Small intestine (tissue), 7 donors: ENCODE data around the gene SIMC1. TPM values are rescaled to one million over a fixed set of nuclear protein-coding genes. Genes with fewer than 3 reads are reported as not detected.

ENCODE experiments used
- DNase-seq, 2 donors: peaks; one replicate each; pipeline versions ENCODE4 v3.0.0 to v3.0.0-alpha.2; 2013
- FAIRE-seq: peaks from 2 replicates; lab custom pipeline; 2012; peaks lifted over from hg19 to GRCh38; lab: Jason Lieb, UNC
- H3K27ac ChIP-seq, 3 donors: one replicate each; pipeline ENCODE4 v1.5.1; 2013; ENCODE audit warnings: low read length in 2 of 3, mild to moderate bottlenecking in 2 of 3, control low read depth in 1 of 3, inconsistent platforms in 1 of 3, low read depth in 1 of 3, moderate library complexity in 1 of 3
- H3K27me3 ChIP-seq, 3 donors: one replicate each; pipeline ENCODE4 v1.6.1; 2013; ENCODE audit warnings: low read length in 3 of 3, inconsistent platforms in 1 of 3; ENCODE audit not compliant: control insufficient read depth in 3 of 3, insufficient read depth in 3 of 3
- H3K36me3 ChIP-seq, 3 donors: one replicate each; pipeline ENCODE4 v1.6.1; 2013; ENCODE audit warnings: low read length in 3 of 3, inconsistent platforms in 1 of 3, low read depth in 1 of 3, mild to moderate bottlenecking in 1 of 3, moderate library complexity in 1 of 3; ENCODE audit not compliant: control insufficient read depth in 3 of 3, insufficient read depth in 2 of 3
- H3K4me1 ChIP-seq, 3 donors: one replicate each; pipeline ENCODE4 v1.6.1; 2013; ENCODE audit warnings: low read length in 2 of 3, inconsistent platforms in 1 of 3, low read depth in 1 of 3, mild to moderate bottlenecking in 1 of 3, moderate library complexity in 1 of 3; ENCODE audit not compliant: control insufficient read depth in 3 of 3, insufficient read depth in 2 of 3
- H3K4me3 ChIP-seq, 3 donors: one replicate each; pipeline ENCODE4 v1.5.1; 2013; ENCODE audit warnings: low read length in 3 of 3, control low read depth in 1 of 3, inconsistent platforms in 1 of 3, low read depth in 1 of 3, mild to moderate bottlenecking in 1 of 3, moderate library complexity in 1 of 3
- H3K9me3 ChIP-seq, 2 donors: one replicate each; pipeline ENCODE4 v1.6.1; 2013; ENCODE audit warnings: low read depth in 1 of 2, low read length in 1 of 2; ENCODE audit not compliant: control insufficient read depth in 2 of 2, insufficient read depth in 1 of 2
- WGBS, 3 donors: extraction: QIAGEN DNeasy Blood & Tissue Kit; methylation state at CpG; one replicate each; pipeline ENCODE4 v1.1.7; 2013; 5-methylcytosine and 5-hydroxymethylcytosine counted together
- polyA plus RNA-seq, 4 donors: library from polyadenylated mRNA; stranded (reverse) in 3 of 4; unstranded in 1 of 4; fragments of 200-250 nt in 3 of 4; fragments of 120-200 nt in 1 of 4; gene quantifications; one replicate each; pipeline versions ENCODE4 v1.2.1 to v1.2.3, GENCODE V29; 2013
- donor health status: healthy with polysubstance abuse.
- donor health status: control.
- donor health status: control.
- donor health status: Bipolar disorder and iron deficiency.
- donor health status: healthy.

SIMC1 gene
- polyA plus RNA-seq, 4 donors: 5.9 to 16.1 (median 10.8) TPM

- peaks cover 9 to 53% (median 21%) of the 10 kb centered on the region in 3 donors for H3K36me3 ChIP-seq
- DNase-seq: no peak
- peaks cover 0 to 2% (median 2%) of the 10 kb centered on the region in 3 donors for H3K4me1 ChIP-seq
- no peak overlapping the region for H3K27ac ChIP-seq
- H3K4me3 ChIP-seq: no peak overlapping the region
- H3K9me3 ChIP-seq: no peaks in the 10 kb centered on the region
- no peak for FAIRE-seq
- WGBS, 3 donors: 88 to 94% (median 92%) methylated on average over 3 of the region's 3 CpGs
- no peaks in the 10 kb centered on the region for H3K27me3 ChIP-seq
These were observed 143.8 kb downstream of the SIMC1 start for GRCh38 chr5:176381979-176382378.

- Histone ChIP-seq H3K4me3 (no peak overlapping the region), H3K9me3 (no peaks in the 10 kb centered on the region), H3K36me3 (peaks cover 9 to 53% (median 21%) of the 10 kb centered on the region in 3 donors), H3K27me3 (no peaks in the 10 kb centered on the region), H3K27ac (no peak overlapping the region), H3K4me1 (peaks cover 4 to 9% (median 5%) of the 10 kb centered on the region in 3 donors)
- DNase-seq (no peak), FAIRE-seq (no peak)
- 76 to 96% (median 90%) methylated on average over 3 of the region's 3 CpGs for whole genome bisulfite sequencing, 3 donors
These were observed 144.5 kb downstream of the SIMC1 start for GRCh38 chr5:176382721-176383120.

GRCh38 chr5:176383248-176383905 lies 145.2 kb downstream of the SIMC1 start:
- Histone ChIP-seq H3K27me3 (no peaks in the 10 kb centered on the region), H3K36me3 (peaks cover 9 to 53% (median 21%) of the 10 kb centered on the region in 3 donors)
- FAIRE-seq: no peak

GRCh38 chr5:176383961-176384360 lies 145.7 kb downstream of the SIMC1 start:
- Histone ChIP-seq H3K4me3 (no peak overlapping the region), H3K27ac (no peak overlapping the region), H3K36me3 (peaks cover 9 to 53% (median 21%) of the 10 kb centered on the region in 3 donors), H3K9me3 (no peaks in the 10 kb centered on the region), H3K27me3 (no peaks in the 10 kb centered on the region), H3K4me1 (peaks cover 4 to 9% (median 5%) of the 10 kb centered on the region in 3 donors)
- FAIRE-seq: no peak
- no peak for DNase-seq
- whole genome bisulfite sequencing, 3 donors: 84 to 88% (median 86%) methylated on average over 9 of the region's 9 CpGs

More at GRCh38 chr5:176383248-176383905, 145.2 kb downstream of the SIMC1 start:
- Histone ChIP-seq H3K9me3 (no peaks in the 10 kb centered on the region), H3K4me3 (no peak overlapping the region), H3K27ac (no peak overlapping the region), H3K4me1 (peaks cover 4 to 9% (median 5%) of the 10 kb centered on the region in 3 donors)
- WGBS, 3 donors: 85 to 94% (median 92%) methylated on average over 15 of the region's 15 CpGs
- no peak for DNase-seq

- Histone ChIP-seq H3K4me3 (no peak overlapping the region), H3K27me3 (no peaks in the 10 kb centered on the region), H3K9me3 (no peaks in the 10 kb centered on the region), H3K4me1 (peaks cover 4 to 9% (median 5%) of the 10 kb centered on the region in 3 donors), H3K27ac (no peak overlapping the region), H3K36me3 (peaks cover 9 to 53% (median 21%) of the 10 kb centered on the region in 3 donors)
- no peak for DNase-seq
- FAIRE-seq: no peak
- 92 to 97% (median 93%) methylated on average over 8 of the region's 8 CpGs for WGBS, 3 donors
These were observed 146.2 kb downstream of the SIMC1 start for GRCh38 chr5:176384366-176384930.

- H3K9me3 ChIP-seq: no peaks in the 10 kb centered on the region
- H3K4me3 ChIP-seq: no peak overlapping the region
- DNase-seq (no peak), FAIRE-seq (no peak)
- peaks cover 4 to 12% (median 5%) of the 10 kb centered on the region in 3 donors for H3K4me1 ChIP-seq
- WGBS, 3 donors: 85 to 94% (median 93%) methylated on average over 12 of the region's 12 CpGs
- H3K27me3 ChIP-seq: no peaks in the 10 kb centered on the region
- H3K27ac ChIP-seq: no peak overlapping the region
- H3K36me3 ChIP-seq: peaks cover 9 to 53% (median 21%) of the 10 kb centered on the region in 3 donors
These were observed 146.8 kb downstream of the SIMC1 start for GRCh38 chr5:176384991-176385390.

GRCh38 chr5:176386491-176386890 lies 148.3 kb downstream of the SIMC1 start:
- no peaks in the 10 kb centered on the region for H3K27me3 ChIP-seq
- H3K36me3 ChIP-seq: peaks cover 9 to 56% (median 21%) of the 10 kb centered on the region in 3 donors
- H3K27ac ChIP-seq: no peak overlapping the region
- WGBS, 3 donors: 48 to 75% (median 69%) methylated on average over 1 of the region's 1 CpG
- no peak for FAIRE-seq
- H3K4me1 ChIP-seq: peaks cover 4 to 12% (median 5%) of the 10 kb centered on the region in 3 donors
- no peak overlapping the region for H3K4me3 ChIP-seq
- no peak for DNase-seq
- H3K9me3 ChIP-seq: no peaks in the 10 kb centered on the region

GRCh38 chr5:176387384-176387925 lies 149.2 kb downstream of the SIMC1 start:
- WGBS, 3 donors: 32 to 35% (median 35%) methylated on average over 8 of the region's 8 CpGs
- no peak for DNase-seq

More at GRCh38 chr5:176387384-176387925, 149.2 kb downstream of the SIMC1 start:
- Histone ChIP-seq H3K4me3 (peak overlapping the region; percentile 34 to 90 (median 78)), H3K4me1 (peaks cover 4 to 12% (median 5%) of the 10 kb centered on the region in 3 donors), H3K27me3 (no peaks in the 10 kb centered on the region), H3K9me3 (no peaks in the 10 kb centered on the region), H3K27ac (no peak overlapping the region), H3K36me3 (peaks cover 6 to 57% (median 18%) of the 10 kb centered on the region in 3 donors)
- no peak for FAIRE-seq
